Large intestine (tissue), 3 donors: Measurements from ENCODE around the gene CXCL14. TPM values are rescaled to one million over a fixed set of nuclear protein-coding genes. Genes with fewer than 3 reads are reported as not detected.

Source experiments
- DNase-seq, 2 donors: peaks; one replicate each; pipeline versions ENCODE4 v3.0.0 to v3.0.0-alpha.2; 2013
- H3K27ac ChIP-seq: one replicate; pipeline ENCODE4 v1.5.1; 2013; ENCODE audit warnings: low read length
- H3K27me3 ChIP-seq: 2 replicates; pipeline ENCODE4 v1.6.1; 2013; ENCODE audit warnings: low read length; ENCODE audit not compliant: control insufficient read depth, insufficient read depth
- H3K36me3 ChIP-seq: 2 replicates; pipeline ENCODE4 v1.6.1; 2013; ENCODE audit warnings: low read length; ENCODE audit not compliant: control insufficient read depth, insufficient read depth
- H3K4me1 ChIP-seq: one replicate; pipeline ENCODE4 v1.6.1; 2013; ENCODE audit warnings: low read length; ENCODE audit not compliant: control insufficient read depth, insufficient read depth
- H3K4me3 ChIP-seq: one replicate; pipeline ENCODE4 v1.5.1; 2013; ENCODE audit warnings: low read length
- H3K9me3 ChIP-seq: one replicate; pipeline ENCODE4 v1.6.1; 2013; ENCODE audit warnings: mild to moderate bottlenecking, low read depth, low read length, moderate library complexity; ENCODE audit not compliant: control insufficient read depth
- WGBS: methylation state at CpG from one replicate; pipeline ENCODE4 v1.1.5; 2013; ENCODE audit warnings: low lambda C conversion rate; ENCODE audit not compliant: insufficient coverage; 5-methylcytosine and 5-hydroxymethylcytosine counted together
- polyA plus RNA-seq: library from polyadenylated mRNA; unstranded; fragments of 120-200 nt; gene quantifications from one replicate; pipeline ENCODE4 v1.2.1, GENCODE V29; 2013

Gene CXCL14
- polyA plus RNA-seq, 1 donor = 161 TPM

- H3K27ac ChIP-seq = no peak overlapping the region
- H3K27me3 ChIP-seq = peaks cover 35% of the 10 kb centered on the region
- WGBS = no CpG with 5 or more reads among the region's 6 CpGs
- H3K4me3 ChIP-seq = no peak overlapping the region
- no peaks in the 10 kb centered on the region for H3K36me3 ChIP-seq
- H3K9me3 ChIP-seq = no peaks in the 10 kb centered on the region
- peaks cover 4% of the 10 kb centered on the region for H3K4me1 ChIP-seq
- DNase-seq = no peak
Observed at GRCh38 chr5:135559354-135559753, 19.4 kb downstream of the CXCL14 start.

GRCh38 chr5:135557076-135557838 lies 21.5 kb downstream of the CXCL14 start:
- H3K27me3 ChIP-seq = peaks cover 40% of the 10 kb centered on the region
- H3K36me3 ChIP-seq = no peaks in the 10 kb centered on the region
- no peaks in the 10 kb centered on the region for H3K9me3 ChIP-seq
- no peak overlapping the region for H3K4me3 ChIP-seq
- 85% methylated on average over 5 of the region's 11 CpGs for WGBS
- DNase-seq = no peak
- H3K27ac ChIP-seq = no peak overlapping the region
- H3K4me1 ChIP-seq = peaks cover 4% of the 10 kb centered on the region

- H3K4me3 ChIP-seq = no peak overlapping the region
- peaks cover 4% of the 10 kb centered on the region for H3K4me1 ChIP-seq
- DNase-seq = no peak
- no peaks in the 10 kb centered on the region for H3K36me3 ChIP-seq
- H3K9me3 ChIP-seq = no peaks in the 10 kb centered on the region
- H3K27me3 ChIP-seq = peaks cover 42% of the 10 kb centered on the region
- WGBS = 94% methylated on average over 3 of the region's 7 CpGs
- no peak overlapping the region for H3K27ac ChIP-seq
Observed at GRCh38 chr5:135556620-135557019, 22.2 kb downstream of the CXCL14 start.

- no CpG with 5 or more reads among the region's 2 CpGs for WGBS
- Histone ChIP-seq H3K9me3 (no peaks in the 10 kb centered on the region), H3K4me3 (no peak overlapping the region), H3K4me1 (no peaks in the 10 kb centered on the region), H3K27me3 (peaks cover 46% of the 10 kb centered on the region), H3K27ac (no peak overlapping the region), H3K36me3 (no peaks in the 10 kb centered on the region)
- no peak for DNase-seq
Observed at GRCh38 chr5:135555530-135555929, 23.3 kb downstream of the CXCL14 start.

GRCh38 chr5:135553688-135554462 lies 24.9 kb downstream of the CXCL14 start:
- WGBS = 30% methylated on average over 2 of the region's 8 CpGs
- DNase-seq = peak in 1 of 2 donors; percentile 28

GRCh38 chr5:135551593-135552447 lies 27.0 kb downstream of the CXCL14 start:
- Histone ChIP-seq H3K4me1 (no peaks in the 10 kb centered on the region), H3K36me3 (no peaks in the 10 kb centered on the region), H3K27me3 (peaks cover 59% of the 10 kb centered on the region), H3K9me3 (no peaks in the 10 kb centered on the region), H3K4me3 (no peak overlapping the region), H3K27ac (no peak overlapping the region)
- 100% methylated on average over 1 of the region's 15 CpGs for WGBS
- peak; percentile 44 to 54 for DNase-seq

More at GRCh38 chr5:135553688-135554462, 24.9 kb downstream of the CXCL14 start:
- H3K4me3 ChIP-seq = no peak overlapping the region
- no peak overlapping the region for H3K27ac ChIP-seq
- H3K36me3 ChIP-seq = no peaks in the 10 kb centered on the region
- no peaks in the 10 kb centered on the region for H3K4me1 ChIP-seq
- peaks cover 47% of the 10 kb centered on the region for H3K27me3 ChIP-seq
- no peaks in the 10 kb centered on the region for H3K9me3 ChIP-seq

- Histone ChIP-seq H3K27ac (no peak overlapping the region), H3K4me1 (no peaks in the 10 kb centered on the region), H3K9me3 (no peaks in the 10 kb centered on the region), H3K36me3 (no peaks in the 10 kb centered on the region), H3K27me3 (peaks cover 72% of the 10 kb centered on the region), H3K4me3 (no peak overlapping the region)
- no CpG with 5 or more reads among the region's 4 CpGs for WGBS
- DNase-seq = no peak
Observed at GRCh38 chr5:135549413-135549812, 29.4 kb downstream of the CXCL14 start.

GRCh38 chr5:135547590-135548254 lies 31.1 kb downstream of the CXCL14 start:
- H3K27ac ChIP-seq = no peak overlapping the region
- DNase-seq = no peak
- 83% methylated on average over 1 of the region's 8 CpGs for WGBS
- peaks cover 6% of the 10 kb centered on the region for H3K4me1 ChIP-seq
- H3K27me3 ChIP-seq = peaks cover 86% of the 10 kb centered on the region
- peaks cover 3% of the 10 kb centered on the region for H3K9me3 ChIP-seq
- no peaks in the 10 kb centered on the region for H3K36me3 ChIP-seq
- no peak overlapping the region for H3K4me3 ChIP-seq

GRCh38 chr5:135546912-135547311 lies 31.9 kb downstream of the CXCL14 start:
- Histone ChIP-seq H3K9me3 (peaks cover 3% of the 10 kb centered on the region), H3K27me3 (peaks cover 91% of the 10 kb centered on the region), H3K36me3 (no peaks in the 10 kb centered on the region), H3K4me1 (peaks cover 6% of the 10 kb centered on the region), H3K4me3 (no peak overlapping the region), H3K27ac (no peak overlapping the region)
- DNase-seq = no peak
- 100% methylated on average over 1 of the region's 4 CpGs for WGBS
